ENCODE data around the gene GEN1. TPM values are rescaled to one million over a fixed set of nuclear protein-coding genes. Genes with fewer than 3 reads are reported as not detected.
A peak's percentile ranks its signal among the peaks of the same experiment; 100 is the strongest.

GEN1 gene
- total RNA-seq, 3 donors from 2014 or later = 12.9 to 31.4 (median 20.1) TPM

DNA sequence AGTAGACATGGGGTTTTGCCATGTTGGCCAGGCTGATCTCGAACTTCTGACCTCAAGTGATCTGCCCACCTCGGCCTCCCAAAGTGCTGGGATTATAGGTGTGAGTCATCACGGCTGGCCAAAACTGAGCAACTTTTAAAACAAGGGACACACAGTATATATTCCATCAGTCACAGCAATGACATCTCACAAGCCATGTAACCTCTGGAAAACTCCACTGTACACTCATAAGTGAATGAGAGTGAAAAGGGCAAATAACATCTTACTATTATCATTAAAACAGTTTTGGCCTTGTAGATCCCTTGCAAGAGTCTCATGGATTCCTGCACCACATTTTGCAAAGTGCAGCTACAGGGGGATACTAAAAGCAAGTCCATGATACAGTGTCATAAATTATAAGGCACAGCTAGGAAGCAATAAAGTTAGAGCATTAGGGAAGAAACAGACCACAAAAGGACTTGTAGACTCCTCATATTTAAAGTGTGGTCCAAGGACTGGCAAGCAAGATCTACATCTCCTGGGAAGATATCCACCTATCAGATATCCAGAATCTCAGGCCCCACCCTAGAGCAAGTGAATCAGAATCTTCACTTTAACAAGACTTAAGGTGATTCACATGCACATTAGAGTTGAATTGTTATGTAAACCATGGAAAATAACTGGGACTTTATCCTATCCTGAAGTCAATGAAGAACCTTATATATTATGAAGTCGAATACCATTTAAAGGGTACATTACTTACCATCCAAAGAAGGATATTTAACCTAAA lies 6.1 kb upstream of the GEN1 start:
- Histone ChIP-seq H3K4me3 (no peak overlapping the region), H3K9me3 (no peaks in the 10 kb centered on the region), H3K36me3 (ENCODE audit: low read depth) (no peaks in the 10 kb centered on the region), H3K4me1 (ENCODE audit: low read depth) (peaks cover 11% of the 10 kb centered on the region)
- intact Hi-C loops (cut with DNase I, micrococcal nuclease) = no loop called here
- DNase-seq (no peak), ATAC-seq (no peak)
- TF ChIP-seq, protein P1, sequence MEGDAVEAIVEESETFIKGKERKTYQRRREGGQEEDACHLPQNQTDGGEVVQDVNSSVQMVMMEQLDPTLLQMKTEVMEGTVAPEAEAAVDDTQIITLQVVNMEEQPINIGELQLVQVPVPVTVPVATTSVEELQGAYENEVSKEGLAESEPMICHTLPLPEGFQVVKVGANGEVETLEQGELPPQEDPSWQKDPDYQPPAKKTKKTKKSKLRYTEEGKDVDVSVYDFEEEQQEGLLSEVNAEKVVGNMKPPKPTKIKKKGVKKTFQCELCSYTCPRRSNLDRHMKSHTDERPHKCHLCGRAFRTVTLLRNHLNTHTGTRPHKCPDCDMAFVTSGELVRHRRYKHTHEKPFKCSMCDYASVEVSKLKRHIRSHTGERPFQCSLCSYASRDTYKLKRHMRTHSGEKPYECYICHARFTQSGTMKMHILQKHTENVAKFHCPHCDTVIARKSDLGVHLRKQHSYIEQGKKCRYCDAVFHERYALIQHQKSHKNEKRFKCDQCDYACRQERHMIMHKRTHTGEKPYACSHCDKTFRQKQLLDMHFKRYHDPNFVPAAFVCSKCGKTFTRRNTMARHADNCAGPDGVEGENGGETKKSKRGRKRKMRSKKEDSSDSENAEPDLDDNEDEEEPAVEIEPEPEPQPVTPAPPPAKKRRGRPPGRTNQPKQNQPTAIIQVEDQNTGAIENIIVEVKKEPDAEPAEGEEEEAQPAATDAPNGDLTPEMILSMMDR (IDR thresholded peaks at IDR 0.05) = no peak

DNA sequence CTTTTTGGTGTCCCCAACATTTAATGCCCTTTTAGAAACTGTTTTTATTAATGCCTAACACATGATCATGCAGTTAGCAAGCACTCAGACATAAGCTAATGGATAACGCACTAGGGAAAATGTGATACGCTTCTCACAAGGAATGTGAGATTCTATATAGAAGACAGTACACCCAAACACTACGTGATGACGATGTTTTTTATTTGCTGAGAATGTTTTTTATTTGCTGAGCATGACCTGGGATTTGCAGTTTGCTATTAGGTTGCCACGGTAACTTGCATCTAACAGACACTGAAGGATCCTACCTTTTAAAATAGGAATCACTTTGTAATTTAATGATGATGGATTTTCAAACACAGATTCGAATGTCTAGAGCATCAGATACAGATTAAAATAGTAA lies 5.2 kb upstream of the GEN1 start:
- no peaks in the 10 kb centered on the region for H3K9me3 ChIP-seq
- peaks cover 12% of the 10 kb centered on the region for H3K4me1 ChIP-seq (ENCODE audit: low read depth)
- intact Hi-C loops (cut with DNase I, micrococcal nuclease) = no loop called here
- TF ChIP-seq, protein P1 (IDR thresholded peaks at IDR 0.05) = no peak
- no peak overlapping the region for H3K4me3 ChIP-seq
- DNase-seq (no peak), ATAC-seq (no peak)
- no peaks in the 10 kb centered on the region for H3K36me3 ChIP-seq (ENCODE audit: low read depth)

DNA sequence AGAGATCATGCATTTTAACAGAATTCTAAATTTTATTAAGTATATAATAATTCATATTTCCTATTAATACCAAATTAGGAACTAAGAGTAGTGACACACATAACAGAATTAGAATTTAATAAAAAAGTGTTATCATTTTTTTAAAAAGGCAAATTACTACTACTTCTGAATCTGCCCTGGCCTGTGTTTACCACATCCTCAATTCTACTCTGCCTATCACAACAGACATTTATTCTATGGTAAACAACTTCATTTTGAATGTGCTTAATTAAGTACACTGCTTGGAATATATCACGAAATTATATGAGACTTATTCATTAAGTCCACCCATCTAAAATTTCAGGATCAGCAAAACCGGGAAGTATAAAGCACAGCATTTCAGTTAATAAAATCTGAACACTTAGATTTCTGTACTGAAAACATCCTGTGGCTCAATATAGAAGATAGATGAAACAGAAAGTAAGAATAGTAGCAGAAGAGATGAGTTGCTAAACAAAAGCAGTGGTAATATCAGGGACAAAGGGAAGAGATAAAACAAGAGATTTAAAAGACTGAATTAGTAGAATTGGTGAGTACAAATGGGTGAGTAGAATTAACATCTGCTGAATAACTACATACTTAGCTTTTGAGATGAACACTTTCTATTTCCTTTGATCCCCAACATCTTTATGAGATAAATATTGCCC lies 4.0 kb upstream of the GEN1 start:
- Histone ChIP-seq H3K36me3 (ENCODE audit: low read depth) (no peaks in the 10 kb centered on the region), H3K4me1 (ENCODE audit: low read depth) (peaks cover 15% of the 10 kb centered on the region), H3K4me3 (no peak overlapping the region), H3K9me3 (no peaks in the 10 kb centered on the region)
- DNase-seq = no peak
- intact Hi-C loops (cut with DNase I, micrococcal nuclease) = no loop called here
- no peak for ATAC-seq
- TF ChIP-seq, protein P1 (IDR thresholded peaks at IDR 0.05) = no peak

DNA sequence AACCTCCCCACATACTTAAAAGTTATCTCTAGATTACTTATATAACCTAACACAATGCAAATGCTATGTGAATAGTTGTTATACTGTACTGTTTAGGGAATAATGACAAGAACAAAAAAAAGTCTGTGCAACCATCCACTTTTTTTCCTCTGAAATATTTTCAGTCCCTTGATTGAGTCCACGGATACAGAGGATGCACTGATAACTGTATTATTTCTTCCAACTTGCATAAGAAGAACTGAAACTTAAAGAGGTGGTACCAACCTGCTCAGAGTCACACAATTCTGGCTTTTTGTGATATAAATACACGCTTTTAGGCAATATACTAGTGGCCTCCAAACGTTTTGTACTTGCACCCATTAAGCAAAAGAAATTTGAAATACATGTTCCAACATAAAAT lies 1.7 kb upstream of the GEN1 start:
- H3K36me3 ChIP-seq (ENCODE audit: low read depth) = no peaks in the 10 kb centered on the region
- H3K4me3 ChIP-seq = no peak overlapping the region
- TF ChIP-seq, protein P1 (IDR thresholded peaks at IDR 0.05) = no peak
- intact Hi-C loops (cut with DNase I, micrococcal nuclease) = no loop called here
- DNase-seq (no peak), ATAC-seq (no peak)
- peaks cover 36% of the 10 kb centered on the region for H3K4me1 ChIP-seq (ENCODE audit: low read depth)
- H3K9me3 ChIP-seq = no peaks in the 10 kb centered on the region

DNA sequence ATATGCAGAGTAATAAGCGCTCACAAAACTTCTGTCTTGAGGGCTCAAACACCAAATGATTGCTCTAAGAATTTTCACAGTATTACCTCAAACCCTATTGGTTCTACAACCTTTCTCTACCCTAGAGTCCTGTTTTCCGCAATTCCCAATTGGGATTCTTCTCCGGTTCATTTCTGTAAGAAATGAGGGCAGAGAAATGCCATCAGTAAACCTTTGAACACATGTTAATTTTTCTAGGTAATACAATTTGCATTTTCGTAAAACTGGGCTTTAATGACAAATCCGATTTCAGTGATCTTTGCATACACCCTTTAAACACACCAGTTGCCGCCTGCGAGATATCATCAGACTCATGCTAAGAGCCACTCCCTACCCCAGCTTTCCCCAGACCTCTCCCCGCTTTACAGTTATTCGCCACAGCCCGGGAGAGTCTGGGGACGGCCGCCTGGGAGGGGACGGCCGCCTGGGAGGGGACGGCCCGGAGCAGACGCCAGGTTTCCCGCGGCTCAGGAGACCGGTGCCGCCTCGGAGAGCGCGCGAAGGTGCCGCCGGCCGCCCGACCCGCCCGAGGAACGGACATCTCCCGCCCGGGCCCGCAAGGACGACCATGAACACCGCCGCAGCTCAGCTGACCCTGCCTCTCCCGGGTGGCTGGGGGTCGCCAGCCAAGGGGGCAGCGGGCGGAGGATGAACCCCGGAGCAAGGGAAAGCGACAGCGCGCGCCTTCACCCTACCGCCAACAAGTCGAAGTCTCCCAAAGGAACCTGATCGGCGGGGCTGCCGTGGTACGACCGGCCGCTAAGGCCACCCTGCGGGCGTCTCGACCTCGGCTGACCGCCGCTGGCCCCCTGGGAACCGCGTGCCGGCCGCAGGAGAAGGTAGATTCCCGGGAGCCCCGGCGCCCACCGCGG lies 791 bp upstream of the GEN1 start:
- Histone ChIP-seq H3K4me1 (ENCODE audit: low read depth) (peaks cover 42% of the 10 kb centered on the region), H3K9me3 (no peaks in the 10 kb centered on the region), H3K4me3 (peak overlapping the region; percentile 88), H3K36me3 (ENCODE audit: low read depth) (no peaks in the 10 kb centered on the region)
- TF ChIP-seq, protein P1 (IDR thresholded peaks at IDR 0.05) = no peak
- DNase-seq (peak in 2 of 3 donors; percentile 48 to 75), ATAC-seq (peak; percentile 77)
- intact Hi-C loops (cut with DNase I, micrococcal nuclease) = no loop called here

All from mucosa of descending colon (tissue), 3 donors.